Activated CD4-positive, alpha-beta T cell treated with anti-CD3 and anti-CD28 coated beads, Interleukin-2, amount 10 ng/mL, durations not matched to agents 7 days and 5 days (primary cell): Measurements from ENCODE around the gene SMOC2. TPM values are rescaled to one million over a fixed set of nuclear protein-coding genes. Genes with fewer than 3 reads are reported as not detected.

Experiments
- CTCF ChIA-PET: fragments of 350-600 bp; sonication (Branson Sonifier 250); formaldehyde crosslinking; loops from one replicate; lab custom pipeline; 2021; ENCODE audit warnings: antibody characterized with exemption; lab: Charles Lee
- POLR2A ChIA-PET: fragments of 350-600 bp; sonication (Branson Sonifier 250); formaldehyde crosslinking; loops from one replicate; lab custom pipeline; 2021; ENCODE audit warnings: antibody characterized with exemption; lab: Charles Lee
- DNase-seq: peaks from one replicate; pipeline ENCODE4 v3.0.0-alpha.2; 2020
- H3K27ac Mint-ChIP-seq: one replicate; pipeline ENCODE4 v1.8.0; 2021; ENCODE audit warnings: mild to moderate bottlenecking, moderate library complexity, mixed read lengths
- H3K27me3 Mint-ChIP-seq: one replicate; pipeline ENCODE4 v1.8.0; 2021; ENCODE audit warnings: mixed read lengths
- H3K36me3 Mint-ChIP-seq: one replicate; pipeline ENCODE4 v1.8.0; 2021; ENCODE audit warnings: low read depth, mixed read lengths
- H3K4me1 Mint-ChIP-seq: one replicate; pipeline ENCODE4 v1.8.0; 2021; ENCODE audit warnings: mixed read lengths
- H3K4me3 Mint-ChIP-seq: one replicate; pipeline ENCODE4 v1.8.0; 2021; ENCODE audit warnings: mild to moderate bottlenecking, moderate library complexity, mixed read lengths
- H3K9me3 Mint-ChIP-seq: one replicate; pipeline ENCODE4 v1.8.0; 2021; ENCODE audit warnings: mixed read lengths
- total RNA-seq, 2 experiments: library from RNA; stranded (reverse); gene quantifications; one replicate each; pipeline ENCODE4 v1.2.3, GENCODE V29; 2021

The SMOC2 gene
- not detected for total RNA-seq

DNA sequence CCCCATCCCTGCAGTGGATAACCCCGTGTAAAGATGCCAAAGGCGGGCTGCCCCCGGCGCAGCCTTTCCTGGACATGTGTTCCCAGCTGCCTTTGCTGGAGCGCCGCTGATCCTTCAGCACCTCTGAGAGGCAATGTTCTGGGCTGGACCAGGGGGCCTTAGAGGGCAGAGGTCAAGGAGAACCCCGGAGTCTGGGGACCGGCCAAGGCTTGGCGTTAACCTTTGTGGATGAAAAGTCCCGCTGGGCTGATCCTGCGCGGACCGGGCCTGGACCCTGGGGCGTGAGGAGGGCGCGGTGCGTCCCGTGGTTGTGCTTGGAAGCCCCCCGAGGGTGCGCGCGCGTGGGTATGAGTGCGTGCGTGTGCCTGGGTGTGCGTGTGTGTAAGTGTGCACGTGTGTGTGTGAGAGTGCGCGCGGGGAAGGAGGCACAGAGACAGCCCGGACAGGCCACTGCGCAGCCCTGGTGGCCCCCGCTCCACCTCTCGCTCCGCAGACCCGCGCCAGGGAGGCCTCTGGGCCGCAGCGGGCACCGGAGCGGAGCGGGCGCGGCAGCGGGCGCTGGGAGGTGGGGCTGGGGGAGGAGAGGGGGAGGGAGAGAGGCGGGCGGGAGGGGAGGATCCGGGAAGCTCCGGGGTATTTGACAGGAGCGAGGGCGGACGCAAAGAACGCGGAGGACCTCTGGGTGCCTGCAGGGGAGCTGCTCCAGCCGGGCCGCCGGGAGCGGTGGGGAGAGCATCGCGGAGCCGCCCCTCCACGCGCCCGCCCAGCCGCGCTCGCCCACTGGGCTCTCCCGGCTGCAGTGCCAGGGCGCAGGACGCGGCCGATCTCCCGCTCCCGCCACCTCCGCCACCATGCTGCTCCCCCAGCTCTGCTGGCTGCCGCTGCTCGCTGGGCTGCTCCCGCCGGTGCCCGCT lies at the start of gene SMOC2:
Gene SMOC2 (plus strand): TSS at position 665 of the 914 bp plus-strand sequence. CDS start 187 bp downstream, at position 852.
- H3K27me3 Mint-ChIP-seq = peaks cover 43% of the 10 kb centered on the region
- no peak within 1 kb of the TSS for H3K4me3 Mint-ChIP-seq
- no peaks in the 10 kb centered on the region for H3K9me3 Mint-ChIP-seq
- H3K27ac Mint-ChIP-seq = no peak within 1 kb of the TSS
- DNase-seq = no peak
- POLR2A ChIA-PET = no interaction called here
- H3K4me1 Mint-ChIP-seq = no peaks in the 10 kb centered on the region
- H3K36me3 Mint-ChIP-seq = no peaks in the 10 kb centered on the region
- CTCF ChIA-PET = no interaction called here

- no peak for DNase-seq
- H3K4me1 Mint-ChIP-seq = no peaks in the 10 kb centered on the region
- no peak overlapping the region for H3K4me3 Mint-ChIP-seq
- ChIA-PET POLR2A (no interaction called here), CTCF (no interaction called here)
- H3K36me3 Mint-ChIP-seq = no peaks in the 10 kb centered on the region
- no peak overlapping the region for H3K27ac Mint-ChIP-seq
- H3K27me3 Mint-ChIP-seq = no peaks in the 10 kb centered on the region
- peaks cover 3% of the 10 kb centered on the region for H3K9me3 Mint-ChIP-seq
Observed at GRCh38 chr6:168393126-168393870, 47.7 kb upstream of the SMOC2 start.

GRCh38 chr6:168394606-168395005 lies 46.4 kb upstream of the SMOC2 start:
- Mint-ChIP-seq H3K27me3 (no peaks in the 10 kb centered on the region), H3K9me3 (peaks cover 3% of the 10 kb centered on the region), H3K27ac (no peak overlapping the region), H3K4me1 (no peaks in the 10 kb centered on the region), H3K4me3 (no peak overlapping the region), H3K36me3 (no peaks in the 10 kb centered on the region)
- ChIA-PET CTCF (no interaction called here), POLR2A (no interaction called here)
- no peak for DNase-seq

GRCh38 chr6:168395983-168396382 lies 45.0 kb upstream of the SMOC2 start:
- Mint-ChIP-seq H3K4me3 (no peak overlapping the region), H3K27me3 (no peaks in the 10 kb centered on the region), H3K4me1 (no peaks in the 10 kb centered on the region), H3K27ac (no peak overlapping the region), H3K36me3 (no peaks in the 10 kb centered on the region), H3K9me3 (peaks cover 3% of the 10 kb centered on the region)
- no peak for DNase-seq
- ChIA-PET CTCF (no interaction called here), POLR2A (no interaction called here)

GRCh38 chr6:168396561-168396960 lies 44.4 kb upstream of the SMOC2 start:
- Mint-ChIP-seq H3K9me3 (peaks cover 3% of the 10 kb centered on the region), H3K27me3 (no peaks in the 10 kb centered on the region), H3K4me1 (no peaks in the 10 kb centered on the region), H3K4me3 (no peak overlapping the region), H3K27ac (no peak overlapping the region), H3K36me3 (no peaks in the 10 kb centered on the region)
- POLR2A ChIA-PET = no interaction called here
- CTCF ChIA-PET = no interaction called here
- no peak for DNase-seq

DNA sequence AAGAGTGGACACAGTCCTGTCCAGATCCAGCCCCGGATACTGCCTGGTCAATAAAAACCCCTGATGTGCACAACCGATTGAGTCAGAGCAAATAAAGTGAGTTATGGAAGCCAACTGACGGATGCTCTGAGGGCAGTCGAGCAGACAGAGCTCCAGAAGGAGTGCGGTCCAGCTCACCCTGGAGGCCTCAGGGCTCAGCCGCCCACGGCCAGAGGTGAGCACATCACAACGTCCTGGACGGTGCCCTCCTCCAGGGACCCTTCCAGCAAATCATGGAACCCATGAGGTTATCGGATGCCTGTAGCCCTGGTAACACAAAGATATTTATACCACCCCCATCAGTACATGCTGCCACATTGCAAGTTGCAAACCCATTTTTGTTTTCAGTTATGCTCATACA lies 44.0 kb upstream of the SMOC2 start:
- no peaks in the 10 kb centered on the region for H3K4me1 Mint-ChIP-seq
- H3K27ac Mint-ChIP-seq = no peak overlapping the region
- H3K9me3 Mint-ChIP-seq = peaks cover 3% of the 10 kb centered on the region
- H3K36me3 Mint-ChIP-seq = no peaks in the 10 kb centered on the region
- H3K27me3 Mint-ChIP-seq = no peaks in the 10 kb centered on the region
- ChIA-PET CTCF (no interaction called here), POLR2A (no interaction called here)
- no peak for DNase-seq
- H3K4me3 Mint-ChIP-seq = no peak overlapping the region

DNA sequence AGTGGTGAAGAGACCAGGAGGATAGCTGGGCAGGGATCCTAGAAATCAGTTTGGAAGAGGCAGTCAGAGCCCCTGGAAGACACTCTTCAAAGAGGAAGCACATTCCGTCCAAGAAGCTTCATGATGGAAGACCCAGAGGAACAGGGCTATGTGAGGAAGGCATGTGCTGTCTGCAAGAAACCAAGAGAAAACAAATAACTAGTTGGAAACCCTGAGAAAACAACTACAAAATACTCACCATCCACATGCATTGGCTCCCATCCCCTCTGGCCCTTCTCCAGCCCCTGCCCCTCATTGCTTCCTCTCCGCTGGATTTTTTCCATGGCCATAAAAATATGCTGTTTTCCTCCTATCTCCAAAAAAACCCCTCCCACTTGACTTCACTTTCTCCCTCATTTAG lies 40.9 kb upstream of the SMOC2 start:
- Mint-ChIP-seq H3K27ac (no peak overlapping the region), H3K27me3 (no peaks in the 10 kb centered on the region), H3K4me1 (no peaks in the 10 kb centered on the region), H3K9me3 (no peaks in the 10 kb centered on the region), H3K36me3 (no peaks in the 10 kb centered on the region), H3K4me3 (no peak overlapping the region)
- POLR2A ChIA-PET = no interaction called here
- DNase-seq = no peak
- CTCF ChIA-PET = no interaction called here

GRCh38 chr6:168403370-168404005 lies 37.5 kb upstream of the SMOC2 start:
- ChIA-PET POLR2A (no interaction called here), CTCF (no interaction called here)
- Mint-ChIP-seq H3K27ac (no peak overlapping the region), H3K4me3 (no peak overlapping the region), H3K4me1 (no peaks in the 10 kb centered on the region), H3K27me3 (no peaks in the 10 kb centered on the region), H3K9me3 (no peaks in the 10 kb centered on the region), H3K36me3 (no peaks in the 10 kb centered on the region)
- DNase-seq = no peak

GRCh38 chr6:168404560-168404959 lies 36.4 kb upstream of the SMOC2 start:
- ChIA-PET CTCF (no interaction called here), POLR2A (no interaction called here)
- no peaks in the 10 kb centered on the region for H3K4me1 Mint-ChIP-seq
- H3K4me3 Mint-ChIP-seq = no peak overlapping the region
- H3K9me3 Mint-ChIP-seq = no peaks in the 10 kb centered on the region
- no peaks in the 10 kb centered on the region for H3K27me3 Mint-ChIP-seq
- DNase-seq = no peak
- H3K27ac Mint-ChIP-seq = no peak overlapping the region
- no peaks in the 10 kb centered on the region for H3K36me3 Mint-ChIP-seq

DNA sequence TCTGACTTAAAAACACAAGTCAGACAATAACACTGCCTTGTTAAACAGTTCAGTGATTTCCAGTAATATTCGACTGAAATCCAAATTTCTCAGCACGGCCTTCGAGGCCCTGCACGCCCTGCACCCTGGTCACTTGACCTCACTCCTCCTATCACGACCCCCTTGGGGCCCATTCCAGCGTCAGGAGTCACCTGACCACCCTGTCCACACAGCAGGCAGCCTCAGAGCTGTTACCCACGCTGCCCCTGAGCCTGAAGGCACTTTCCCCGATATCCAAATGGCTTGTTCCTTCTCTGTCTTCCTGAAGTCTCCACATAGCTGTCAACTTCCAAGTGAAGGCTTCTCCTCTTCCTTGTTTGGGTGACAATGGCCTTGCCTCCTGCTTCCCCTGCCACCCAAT lies 33.1 kb upstream of the SMOC2 start:
- Mint-ChIP-seq H3K9me3 (no peaks in the 10 kb centered on the region), H3K4me1 (no peaks in the 10 kb centered on the region), H3K27ac (no peak overlapping the region), H3K36me3 (no peaks in the 10 kb centered on the region), H3K4me3 (no peak overlapping the region), H3K27me3 (no peaks in the 10 kb centered on the region)
- DNase-seq = no peak
- ChIA-PET CTCF (no interaction called here), POLR2A (no interaction called here)

DNA sequence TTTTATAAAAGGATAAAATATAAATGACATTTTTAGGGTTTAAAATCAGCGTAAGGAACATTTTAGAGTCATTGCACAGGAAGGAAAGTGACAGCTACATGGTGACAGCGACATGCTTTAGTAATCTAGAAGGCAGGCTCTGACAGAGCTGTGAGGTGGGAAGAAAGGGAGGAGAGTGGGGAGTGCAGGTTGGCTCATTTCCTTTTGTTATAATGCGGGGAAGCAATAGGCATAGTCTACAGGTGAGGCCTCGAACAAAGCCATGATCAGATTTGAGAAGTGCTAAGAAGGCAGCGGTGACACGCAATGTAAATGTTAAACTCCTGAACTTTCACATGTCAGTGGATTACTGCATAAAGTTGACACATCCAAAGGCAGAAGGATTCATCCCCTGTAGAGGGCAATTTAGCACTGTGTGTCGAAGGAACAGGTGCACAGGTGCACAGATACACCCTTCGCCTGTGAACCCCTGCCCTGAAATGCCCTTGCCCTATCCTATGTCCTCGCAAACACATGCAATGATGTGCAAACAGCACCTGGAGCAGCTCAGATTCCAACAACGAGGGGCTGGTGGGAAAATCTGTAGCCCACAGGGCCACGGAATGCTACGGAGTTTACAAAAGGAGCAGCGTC lies 32.4 kb upstream of the SMOC2 start:
- CTCF ChIA-PET = no interaction called here
- Mint-ChIP-seq H3K36me3 (no peaks in the 10 kb centered on the region), H3K27ac (no peak overlapping the region), H3K9me3 (no peaks in the 10 kb centered on the region), H3K4me1 (no peaks in the 10 kb centered on the region), H3K4me3 (no peak overlapping the region), H3K27me3 (no peaks in the 10 kb centered on the region)
- POLR2A ChIA-PET = no interaction called here
- DNase-seq = no peak

- H3K27me3 Mint-ChIP-seq = no peaks in the 10 kb centered on the region
- H3K9me3 Mint-ChIP-seq = no peaks in the 10 kb centered on the region
- CTCF ChIA-PET = no interaction called here
- no peak overlapping the region for H3K4me3 Mint-ChIP-seq
- H3K4me1 Mint-ChIP-seq = no peaks in the 10 kb centered on the region
- POLR2A ChIA-PET = no interaction called here
- no peak overlapping the region for H3K27ac Mint-ChIP-seq
- H3K36me3 Mint-ChIP-seq = no peaks in the 10 kb centered on the region
- no peak for DNase-seq
Observed at GRCh38 chr6:168410035-168410434, 30.9 kb upstream of the SMOC2 start.

DNA sequence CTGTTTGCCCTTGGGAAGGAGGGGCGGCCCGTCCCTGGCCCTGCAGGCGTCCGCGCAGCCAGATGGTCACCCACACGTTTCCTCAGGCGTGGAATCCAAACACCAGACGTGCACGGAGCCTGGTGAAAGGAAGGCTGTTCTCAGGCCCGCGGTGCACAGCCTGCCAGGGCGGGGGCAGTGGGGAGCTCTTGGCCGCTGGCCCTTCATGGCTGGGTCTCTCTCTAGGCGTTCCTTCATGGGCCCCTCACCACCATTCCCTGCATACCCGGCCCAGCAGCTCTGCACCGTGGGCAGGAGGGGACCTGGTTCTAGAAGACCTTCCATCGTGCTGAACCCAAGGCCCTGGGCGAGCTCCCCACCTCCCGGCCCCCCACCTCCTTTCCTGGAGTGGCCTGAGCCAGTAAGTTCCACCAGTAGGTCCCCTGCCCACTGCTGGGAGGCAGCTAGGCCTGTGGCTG lies 30.4 kb upstream of the SMOC2 start:
- ChIA-PET CTCF (no interaction called here), POLR2A (no interaction called here)
- Mint-ChIP-seq H3K9me3 (no peaks in the 10 kb centered on the region), H3K4me3 (no peak overlapping the region), H3K36me3 (no peaks in the 10 kb centered on the region), H3K27ac (no peak overlapping the region), H3K4me1 (no peaks in the 10 kb centered on the region), H3K27me3 (no peaks in the 10 kb centered on the region)
- no peak for DNase-seq
